Effector CD4-positive, alpha-beta T cell (primary cell): ENCODE data around the gene ZNRF2.
"Not testable (repeated sequence)": the region's sequence is repeated elsewhere in the genome, so short reads cannot be mapped to it uniquely, and the experiment has no call there.

Experiments
- DNase-seq: peaks from one replicate; pipeline ENCODE4 v3.0.0-alpha.2; 2020

Gene ZNRF2

DNA sequence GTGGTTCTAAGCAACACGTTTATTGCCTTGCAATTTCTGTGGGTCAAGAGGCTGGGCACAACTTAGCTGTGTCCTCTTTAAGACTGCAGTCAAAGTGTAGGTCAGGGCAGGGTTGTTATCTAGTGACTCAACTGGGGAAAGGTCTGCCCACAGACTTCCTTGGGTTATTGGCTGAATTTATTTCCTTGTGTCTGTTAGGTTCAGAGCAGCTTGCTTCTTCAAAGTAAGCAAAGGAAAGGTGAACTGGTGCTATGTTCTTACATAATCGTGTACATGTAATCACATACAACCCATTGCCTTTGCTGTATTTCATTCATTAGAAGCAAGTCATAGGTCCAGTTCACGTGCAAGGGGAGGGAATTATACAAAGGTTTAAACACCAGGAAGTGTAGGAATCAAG is 5.9 kb downstream of the ZNRF2 start:
- DNase-seq, result not testable (repeated sequence)

DNA sequence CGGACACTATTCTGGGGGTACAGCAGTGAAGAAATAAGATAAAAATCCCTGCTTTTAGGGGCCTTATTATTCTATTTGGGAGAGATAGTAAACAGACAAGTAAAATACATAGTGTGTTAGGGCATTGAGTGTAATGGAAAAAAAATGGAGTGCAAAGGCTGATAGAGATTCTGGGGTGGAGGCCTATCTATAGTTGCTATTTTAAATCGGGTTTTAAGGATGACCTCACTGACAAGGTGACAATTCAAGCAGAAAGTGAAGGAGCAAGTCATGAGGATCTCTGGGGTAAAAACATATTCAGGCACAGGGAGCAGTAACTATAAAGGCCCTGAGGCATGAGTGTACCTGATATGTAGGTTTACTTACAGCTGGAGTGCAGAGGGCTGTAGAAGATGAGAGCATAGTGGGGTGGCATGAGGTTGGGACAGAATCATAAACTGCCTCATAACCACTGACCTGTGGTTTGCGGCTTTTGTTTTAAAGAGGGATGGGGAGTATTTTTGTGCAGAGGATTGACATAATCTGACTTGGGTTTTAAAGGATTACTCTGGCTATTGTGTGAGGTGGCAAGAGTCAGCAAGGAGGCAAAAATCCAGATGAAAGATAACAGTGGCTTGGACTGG is 8.1 kb downstream of the ZNRF2 start:
- DNase-seq, result not testable (repeated sequence)

GRCh38 chr7:30296304-30296703 is 11.9 kb downstream of the ZNRF2 start:
- not testable (repeated sequence) for DNase-seq

- DNase-seq, result not testable (repeated sequence)
Observed at GRCh38 chr7:30297499-30297898, 13.1 kb downstream of the ZNRF2 start.

GRCh38 chr7:30298409-30298808 is 14.0 kb downstream of the ZNRF2 start:
- DNase-seq, result not testable (repeated sequence)

GRCh38 chr7:30301751-30302150 is 17.4 kb downstream of the ZNRF2 start:
- no peak for DNase-seq

DNA sequence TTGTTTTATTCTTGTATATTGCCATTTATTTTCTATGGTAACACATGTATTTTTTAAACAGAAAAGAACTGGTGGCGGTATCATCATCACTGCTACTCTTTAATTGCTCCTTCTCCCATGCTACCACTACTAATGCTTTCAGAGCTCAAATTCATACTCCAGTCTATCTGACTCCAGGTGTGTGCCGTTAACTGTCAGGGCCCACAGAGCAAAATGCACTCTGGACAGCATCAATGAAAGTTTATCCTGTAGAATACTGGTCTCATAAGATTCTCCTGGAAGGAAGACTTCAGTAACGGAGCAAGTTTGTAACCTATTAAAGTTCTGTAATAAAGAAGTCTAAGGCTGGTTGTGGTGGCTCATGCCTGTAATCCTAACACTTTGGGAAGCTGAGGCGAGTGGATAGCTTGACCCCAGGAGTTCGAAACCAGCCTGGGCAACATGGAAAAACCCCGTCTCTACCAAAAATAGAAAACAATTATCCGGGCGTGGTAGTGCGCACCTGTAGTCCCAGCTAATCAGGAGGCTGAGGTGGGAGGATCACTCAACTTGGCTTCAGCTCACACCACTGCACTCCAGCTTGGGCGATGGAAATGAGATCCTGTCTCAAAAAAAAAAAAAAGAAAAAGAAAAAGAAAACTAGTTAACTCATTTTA is 18.4 kb downstream of the ZNRF2 start:
- DNase-seq, result no peak

GRCh38 chr7:30303312-30304039 is 19.1 kb downstream of the ZNRF2 start:
- no peak for DNase-seq

DNA sequence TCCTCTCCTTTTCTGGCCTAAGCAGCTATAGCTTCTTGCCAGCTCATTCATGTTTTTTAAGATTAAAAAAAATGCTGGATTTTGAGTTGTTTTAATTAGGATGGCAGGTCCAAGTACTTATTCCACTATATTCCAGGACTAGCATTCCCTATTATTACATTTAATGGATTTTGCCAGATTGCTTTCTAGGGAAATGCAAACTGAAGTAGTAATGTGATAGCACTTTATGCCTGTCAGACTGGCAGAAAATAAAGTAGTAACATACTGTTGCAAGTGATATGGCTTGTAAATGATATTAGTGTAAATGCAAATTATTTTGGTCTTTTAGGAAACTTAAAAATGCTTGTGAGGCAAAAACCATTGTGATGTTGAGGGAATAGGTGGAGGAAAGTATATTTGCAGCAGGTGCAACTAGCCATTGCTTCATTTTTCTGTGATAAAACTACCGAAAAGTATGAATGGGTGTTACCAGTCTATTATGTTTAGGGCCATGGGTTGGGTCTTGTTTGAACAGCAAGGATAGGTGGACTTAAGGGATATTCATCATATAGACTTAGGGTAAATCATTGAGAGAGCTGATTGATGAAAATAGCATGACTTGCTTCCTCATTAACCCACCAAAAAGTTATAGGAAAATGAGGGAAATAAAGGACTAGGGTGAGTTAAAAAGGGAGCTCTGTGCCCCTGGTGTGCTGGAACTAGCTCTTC is 19.9 kb downstream of the ZNRF2 start:
- DNase-seq, result no peak

DNA sequence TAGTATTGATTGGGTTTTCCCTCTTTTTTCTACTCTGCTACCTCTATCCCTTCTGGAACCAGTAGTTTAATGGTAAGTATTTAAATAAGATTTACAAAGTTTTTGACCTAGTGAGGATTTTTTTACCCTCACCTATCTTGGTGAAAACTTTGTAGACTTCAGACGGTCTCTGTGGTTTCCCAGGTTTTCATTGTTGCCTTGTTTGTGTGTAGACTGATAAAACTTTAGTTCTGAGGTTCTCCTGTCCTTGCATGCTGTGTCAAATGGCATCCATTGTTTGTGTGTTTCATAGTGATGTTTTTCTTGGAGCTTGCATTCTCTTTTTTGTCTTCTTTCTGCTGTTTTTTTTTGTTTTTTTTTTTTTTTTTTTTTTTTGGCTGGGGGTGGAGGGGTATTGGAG is 22.6 kb downstream of the ZNRF2 start:
- DNase-seq, result no peak

- no peak for DNase-seq
Observed at GRCh38 chr7:30308389-30308788, 24.0 kb downstream of the ZNRF2 start.

GRCh38 chr7:30309302-30309701 is 24.9 kb downstream of the ZNRF2 start:
- no peak for DNase-seq

DNA sequence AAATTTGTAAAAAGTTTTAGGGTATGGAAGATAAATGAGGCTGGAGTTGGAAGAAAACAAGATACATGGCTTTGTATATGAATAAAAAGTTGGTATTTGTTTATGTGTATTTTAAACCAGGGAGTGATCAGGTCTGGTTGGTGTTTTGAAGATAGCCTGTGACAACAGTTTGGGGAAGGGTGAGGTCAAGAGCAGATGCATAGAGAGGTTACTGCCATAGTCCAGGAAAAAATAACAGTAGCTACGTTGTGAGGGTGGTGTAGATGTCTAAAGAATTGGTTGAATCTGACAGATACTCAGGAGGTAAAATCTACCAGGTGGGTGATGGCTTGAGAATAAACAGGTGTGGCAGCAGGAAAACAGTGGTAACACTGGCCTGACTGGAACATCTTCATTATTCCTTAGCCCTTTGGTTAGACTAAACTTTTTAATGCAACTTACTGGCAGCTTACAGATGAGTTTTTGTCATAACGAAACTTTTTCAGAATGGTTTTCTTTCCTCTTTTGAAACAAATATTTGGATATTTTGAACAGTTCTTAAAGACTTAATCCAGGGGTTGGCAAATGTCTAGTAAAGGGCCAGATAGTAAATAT is 25.5 kb downstream of the ZNRF2 start:
- no peak for DNase-seq

- DNase-seq, result no peak
Observed at GRCh38 chr7:30310674-30311362, 26.4 kb downstream of the ZNRF2 start.

- DNase-seq, result no peak
Observed at GRCh38 chr7:30312178-30312577, 27.8 kb downstream of the ZNRF2 start.

DNA sequence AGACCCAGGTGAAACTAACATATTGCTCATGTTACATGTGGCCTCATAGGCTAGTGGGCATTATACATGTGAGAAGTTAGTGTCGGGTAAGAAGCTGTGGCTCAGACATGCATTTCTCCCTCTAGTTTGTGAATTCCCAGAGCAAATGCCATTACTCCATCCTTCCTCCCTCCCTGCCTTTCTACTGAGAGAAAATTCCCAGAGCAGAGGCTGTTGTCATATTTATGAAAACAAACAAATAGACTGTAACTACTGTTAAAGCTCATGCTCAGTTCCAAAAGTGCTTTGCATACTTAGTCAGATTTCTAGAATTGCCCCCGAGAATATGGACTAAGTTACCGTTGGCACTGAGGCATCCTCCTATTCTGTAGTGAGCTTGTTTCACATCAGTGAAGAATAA is 29.0 kb downstream of the ZNRF2 start:
- DNase-seq, result no peak

DNA sequence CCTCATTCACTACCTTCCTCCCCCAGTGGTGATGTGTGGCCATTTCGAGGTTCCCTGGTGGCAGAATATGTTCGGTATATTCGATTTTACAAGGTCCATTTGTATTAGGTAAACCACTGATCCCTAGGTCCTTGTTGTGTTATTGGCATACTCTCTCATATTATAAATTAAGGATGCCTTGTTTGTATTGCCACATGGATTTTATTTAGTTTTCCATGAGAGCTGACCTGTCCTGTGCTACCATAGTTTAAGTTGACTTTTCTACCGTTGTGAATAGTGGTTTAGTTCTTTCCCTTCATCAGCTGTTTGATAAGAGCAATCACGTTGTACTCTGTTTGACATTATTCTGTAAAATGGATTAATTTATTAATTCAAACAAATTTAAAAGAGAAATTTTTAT is 29.4 kb downstream of the ZNRF2 start:
- DNase-seq, result no peak

- DNase-seq, result no peak
Observed at GRCh38 chr7:30315589-30315988, 31.2 kb downstream of the ZNRF2 start.

DNA sequence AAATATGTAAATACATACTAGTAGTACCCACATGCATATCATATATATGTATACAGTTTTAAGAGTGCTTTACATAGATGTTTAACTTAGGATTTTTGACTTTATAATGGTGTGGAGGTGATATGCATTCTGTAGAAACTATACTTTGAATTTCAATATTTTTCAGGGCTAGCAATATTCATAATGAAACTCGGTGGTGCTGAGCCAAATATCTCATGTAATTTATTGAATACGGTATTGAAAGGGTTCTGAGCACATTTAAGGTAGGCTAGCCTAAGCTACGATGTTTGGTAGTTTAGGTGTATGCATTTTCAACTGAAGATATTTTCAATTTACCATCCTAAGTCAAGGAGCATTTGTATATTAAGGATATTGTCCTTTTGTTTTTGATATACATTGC is 36.0 kb downstream of the ZNRF2 start:
- DNase-seq, result no peak

- no peak for DNase-seq
Observed at GRCh38 chr7:30321089-30321881, 36.9 kb downstream of the ZNRF2 start.

DNA sequence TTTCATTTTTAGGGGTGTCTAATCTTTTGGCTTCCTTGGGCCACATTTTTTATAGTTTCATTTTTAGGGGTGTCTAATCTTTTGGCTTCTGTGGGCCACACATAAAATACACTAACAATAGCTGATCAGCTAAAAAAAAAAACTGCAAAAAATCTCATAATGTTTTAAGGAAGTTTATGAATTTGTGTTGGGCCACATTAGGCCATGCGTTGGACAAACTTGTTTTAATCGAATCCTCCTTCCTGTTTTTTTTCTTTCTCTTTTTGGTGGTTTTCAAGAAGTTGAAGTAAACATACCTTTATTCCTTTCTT is 37.4 kb downstream of the ZNRF2 start:
- DNase-seq, result no peak
